Natural killer cell (primary cell): ENCODE measurements around the gene ABCC10. TPM values are rescaled to one million over a fixed set of nuclear protein-coding genes. Genes with fewer than 3 reads are reported as not detected.

ENCODE experiments used
- ATAC-seq, 3 donors: fragments of 150-1000 bp in 2 of 3; fragments of 200-7000 bp in 1 of 3; cut with Tn5 transposase; 1 replicate in 1 of 3; 2 replicates in 2 of 3; pipeline ENCODE4 v1.10.0; 2021; ENCODE audit warnings: mild to moderate bottlenecking in 2 of 3, moderate library complexity in 2 of 3
- DNase-seq, 2 donors: peaks; one replicate each; pipeline versions ENCODE4 v3.0.0 to v3.0.0-alpha.2; 2013 to 2021; ENCODE audit warnings: mixed read lengths in 1 of 2
- H3K27ac ChIP-seq: one replicate; pipeline ENCODE4 v1.5.1; 2013; ENCODE audit warnings: mild to moderate bottlenecking, low read length
- H3K27me3 ChIP-seq: one replicate; pipeline ENCODE4 v1.6.1; 2013; ENCODE audit warnings: low read length; ENCODE audit not compliant: control insufficient read depth, insufficient read depth
- H3K36me3 ChIP-seq: one replicate; pipeline ENCODE4 v1.6.1; 2013; ENCODE audit warnings: low read length; ENCODE audit not compliant: control insufficient read depth, insufficient read depth
- H3K4me1 ChIP-seq: one replicate; pipeline ENCODE4 v1.6.1; 2013; ENCODE audit warnings: low read length; ENCODE audit not compliant: control insufficient read depth, insufficient read depth
- H3K4me3 ChIP-seq: one replicate; pipeline ENCODE4 v1.5.1; 2013; ENCODE audit warnings: low read length
- H3K9me3 ChIP-seq: one replicate; pipeline ENCODE4 v1.6.1; 2013; ENCODE audit warnings: low read length; ENCODE audit not compliant: control insufficient read depth, insufficient read depth
- H3K27ac Mint-ChIP-seq, 2 donors: one replicate each; pipeline ENCODE4 v1.8.0; 2022; ENCODE audit warnings: mild to moderate bottlenecking in 2 of 2, mixed read lengths in 2 of 2, moderate library complexity in 1 of 2
- H3K27me3 Mint-ChIP-seq, 2 donors: one replicate each; pipeline ENCODE4 v1.8.0; 2022; ENCODE audit warnings: low read depth in 2 of 2, mixed read lengths in 2 of 2
- H3K36me3 Mint-ChIP-seq: one replicate; pipeline ENCODE4 v1.8.0; 2022; ENCODE audit warnings: mixed read lengths
- H3K4me1 Mint-ChIP-seq, 2 donors: one replicate each; pipeline ENCODE4 v1.8.0; 2022; ENCODE audit warnings: mixed read lengths in 2 of 2
- H3K4me3 Mint-ChIP-seq: one replicate; pipeline ENCODE4 v1.8.0; 2022; ENCODE audit warnings: mild to moderate bottlenecking, moderate library complexity, mixed read lengths
- H3K9me3 Mint-ChIP-seq, 2 donors: one replicate each; pipeline ENCODE4 v1.8.0; 2022; ENCODE audit warnings: mixed read lengths in 2 of 2
- WGBS: methylation state at CpG from one replicate; pipeline ENCODE4 v1.1.7; 2013; ENCODE audit warnings: missing lambda C conversion rate; ENCODE audit not compliant: insufficient coverage; 5-methylcytosine and 5-hydroxymethylcytosine counted together
- intact Hi-C: fragments of 100-400 bp; cut with micrococcal nuclease; formaldehyde crosslinking; loops from one replicate; pipeline ENCODE4 v1.14.2; 2022
- total RNA-seq, 4 donors: library from RNA; stranded (reverse); fragments of 120-200 nt in 1 of 4; gene quantifications; one replicate each; pipeline versions ENCODE4 v1.2.3 to v1.2.4, GENCODE V29; 2013 to 2022
- TF ChIP-seq, protein P1 (sequence below): fragments of 200-600 bp; IDR thresholded peaks from one replicate; pipeline ENCODE4 v1.8.0; 2022; ENCODE audit warnings: antibody characterized with exemption

Gene ABCC10
- total RNA-seq, 3 donors from 2014 or later (not counting 1 experiment from before 2014, with no cell fraction given): 74.6 to 90.5 (median 81.9) TPM

DNA sequence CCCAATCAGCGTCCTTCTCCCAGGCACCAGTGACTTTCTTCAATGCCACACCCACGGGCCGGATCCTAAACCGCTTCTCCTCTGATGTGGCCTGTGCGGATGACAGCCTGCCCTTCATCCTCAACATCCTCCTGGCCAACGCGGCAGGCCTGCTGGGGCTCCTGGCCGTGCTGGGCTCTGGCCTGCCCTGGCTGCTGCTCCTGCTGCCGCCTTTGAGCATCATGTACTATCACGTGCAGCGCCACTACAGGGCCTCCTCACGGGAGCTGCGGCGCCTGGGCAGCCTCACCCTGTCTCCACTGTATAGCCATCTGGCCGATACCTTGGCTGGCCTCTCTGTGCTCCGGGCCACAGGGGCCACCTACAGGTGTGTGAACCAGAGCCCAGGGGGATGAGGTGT, 18.2 kb downstream of the ABCC10 start:
- Mint-ChIP-seq H3K9me3 (no peaks in the 10 kb centered on the region), H3K4me1 (peaks cover 0 to 4% of the 10 kb centered on the region in 2 donors), H3K27ac (peak overlapping the region in 1 of 2 donors; percentile 31), H3K36me3 (no peaks in the 10 kb centered on the region), H3K27me3 (no peaks in the 10 kb centered on the region), H3K4me3 (no peak overlapping the region)
- WGBS: 97% methylated on average over 16 of the region's 16 CpGs
- intact Hi-C loops: no loop called here
- Histone ChIP-seq H3K27ac (no peak overlapping the region), H3K27me3 (no peaks in the 10 kb centered on the region), H3K4me1 (no peaks in the 10 kb centered on the region), H3K4me3 (no peak overlapping the region), H3K36me3 (peaks cover 76% of the 10 kb centered on the region), H3K9me3 (no peaks in the 10 kb centered on the region)
- ATAC-seq: no peak
- TF ChIP-seq, protein P1, sequence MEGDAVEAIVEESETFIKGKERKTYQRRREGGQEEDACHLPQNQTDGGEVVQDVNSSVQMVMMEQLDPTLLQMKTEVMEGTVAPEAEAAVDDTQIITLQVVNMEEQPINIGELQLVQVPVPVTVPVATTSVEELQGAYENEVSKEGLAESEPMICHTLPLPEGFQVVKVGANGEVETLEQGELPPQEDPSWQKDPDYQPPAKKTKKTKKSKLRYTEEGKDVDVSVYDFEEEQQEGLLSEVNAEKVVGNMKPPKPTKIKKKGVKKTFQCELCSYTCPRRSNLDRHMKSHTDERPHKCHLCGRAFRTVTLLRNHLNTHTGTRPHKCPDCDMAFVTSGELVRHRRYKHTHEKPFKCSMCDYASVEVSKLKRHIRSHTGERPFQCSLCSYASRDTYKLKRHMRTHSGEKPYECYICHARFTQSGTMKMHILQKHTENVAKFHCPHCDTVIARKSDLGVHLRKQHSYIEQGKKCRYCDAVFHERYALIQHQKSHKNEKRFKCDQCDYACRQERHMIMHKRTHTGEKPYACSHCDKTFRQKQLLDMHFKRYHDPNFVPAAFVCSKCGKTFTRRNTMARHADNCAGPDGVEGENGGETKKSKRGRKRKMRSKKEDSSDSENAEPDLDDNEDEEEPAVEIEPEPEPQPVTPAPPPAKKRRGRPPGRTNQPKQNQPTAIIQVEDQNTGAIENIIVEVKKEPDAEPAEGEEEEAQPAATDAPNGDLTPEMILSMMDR: no peak
- DNase-seq: no peak

DNA sequence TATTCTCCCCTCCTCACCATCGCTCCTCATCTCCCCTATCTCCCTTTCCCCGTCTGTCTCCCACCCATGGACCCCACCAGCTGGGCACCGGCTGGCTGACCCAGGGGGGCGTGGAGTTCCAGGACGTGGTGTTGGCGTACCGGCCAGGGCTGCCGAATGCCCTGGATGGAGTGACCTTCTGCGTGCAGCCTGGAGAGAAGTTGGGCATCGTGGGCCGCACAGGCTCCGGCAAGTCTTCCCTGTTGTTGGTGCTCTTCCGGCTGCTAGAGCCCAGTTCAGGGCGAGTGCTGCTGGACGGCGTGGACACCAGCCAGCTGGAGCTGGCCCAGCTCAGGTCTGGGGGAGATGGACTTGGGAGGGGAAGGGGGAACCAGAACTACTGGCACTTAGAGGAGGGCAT, 20.3 kb downstream of the ABCC10 start:
- Mint-ChIP-seq H3K4me3 (no peak overlapping the region), H3K27ac (no peak overlapping the region), H3K9me3 (no peaks in the 10 kb centered on the region), H3K36me3 (no peaks in the 10 kb centered on the region), H3K27me3 (no peaks in the 10 kb centered on the region), H3K4me1 (peaks cover 0 to 4% of the 10 kb centered on the region in 2 donors)
- DNase-seq (no peak), ATAC-seq (no peak)
- no peaks in the 10 kb centered on the region for H3K9me3 ChIP-seq
- TF ChIP-seq, protein P1: no peak
- no peaks in the 10 kb centered on the region for H3K27me3 ChIP-seq
- H3K27ac ChIP-seq: no peak overlapping the region
- H3K36me3 ChIP-seq: peaks cover 81% of the 10 kb centered on the region
- no peak overlapping the region for H3K4me3 ChIP-seq
- WGBS: 97% methylated on average over 16 of the region's 16 CpGs
- intact Hi-C loops: no loop called here
- no peaks in the 10 kb centered on the region for H3K4me1 ChIP-seq

DNA sequence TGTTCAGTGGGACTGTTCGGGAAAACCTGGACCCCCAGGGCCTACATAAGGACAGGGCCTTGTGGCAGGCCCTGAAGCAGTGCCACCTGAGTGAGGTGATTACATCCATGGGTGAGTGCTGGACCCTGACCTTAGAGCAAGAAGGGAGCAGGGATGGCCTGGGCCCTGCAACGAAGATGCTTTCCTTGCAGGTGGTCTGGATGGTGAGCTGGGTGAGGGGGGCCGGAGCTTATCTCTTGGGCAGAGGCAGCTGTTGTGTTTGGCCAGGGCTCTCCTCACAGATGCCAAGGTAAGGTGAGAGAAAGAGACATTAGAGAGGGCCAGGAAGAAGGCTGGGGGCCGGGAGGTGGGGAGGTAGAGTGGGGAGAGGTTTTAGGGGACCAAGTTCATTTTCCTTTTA, 21.6 kb downstream of the ABCC10 start:
- no peak for ATAC-seq
- WGBS: 95% methylated on average over 4 of the region's 4 CpGs
- H3K36me3 ChIP-seq: peaks cover 68% of the 10 kb centered on the region
- H3K27ac Mint-ChIP-seq: peak overlapping the region in 1 of 2 donors; percentile 35
- H3K9me3 Mint-ChIP-seq: no peaks in the 10 kb centered on the region
- H3K27me3 ChIP-seq: no peaks in the 10 kb centered on the region
- no peaks in the 10 kb centered on the region for H3K4me1 ChIP-seq
- H3K27ac ChIP-seq: no peak overlapping the region
- DNase-seq: no peak
- H3K4me3 ChIP-seq: no peak overlapping the region
- no peak overlapping the region for H3K4me3 Mint-ChIP-seq
- TF ChIP-seq, protein P1: no peak
- intact Hi-C loops: no loop called here
- no peaks in the 10 kb centered on the region for H3K9me3 ChIP-seq
- H3K27me3 Mint-ChIP-seq: no peaks in the 10 kb centered on the region
- peaks cover 0 to 4% of the 10 kb centered on the region in 2 donors for H3K4me1 Mint-ChIP-seq
- H3K36me3 Mint-ChIP-seq: no peaks in the 10 kb centered on the region

DNA sequence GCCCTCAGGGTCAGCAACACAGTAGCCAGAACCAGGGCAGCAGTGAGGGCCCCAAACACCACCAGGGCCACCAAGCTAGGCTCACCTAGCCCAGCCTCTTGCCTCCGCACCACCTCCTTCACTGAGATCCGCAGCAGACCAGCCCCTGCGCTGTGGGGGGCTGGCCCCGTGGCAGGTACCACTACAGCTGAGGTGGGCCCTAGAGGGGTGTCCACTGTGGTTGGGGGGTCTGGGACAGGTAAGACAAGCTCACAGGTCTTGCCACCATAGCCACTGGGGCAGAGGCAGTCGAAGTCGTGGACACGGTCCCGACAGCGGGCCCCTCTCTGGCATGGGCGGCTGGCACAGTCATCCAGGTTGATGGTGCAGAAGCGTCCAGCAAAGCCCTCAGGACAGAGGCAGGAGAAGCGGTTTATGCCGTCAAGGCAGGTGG, 23.4 kb downstream of the ABCC10 start:
- Histone ChIP-seq H3K36me3 (peaks cover 52% of the 10 kb centered on the region), H3K27me3 (no peaks in the 10 kb centered on the region), H3K4me1 (peaks cover 10% of the 10 kb centered on the region), H3K9me3 (no peaks in the 10 kb centered on the region), H3K27ac (no peak overlapping the region), H3K4me3 (no peak overlapping the region)
- intact Hi-C loops: no loop called here
- no peak overlapping the region for H3K27ac Mint-ChIP-seq
- H3K36me3 Mint-ChIP-seq: no peaks in the 10 kb centered on the region
- TF ChIP-seq, protein P1: no peak
- H3K4me1 Mint-ChIP-seq: peaks cover 12 to 18% of the 10 kb centered on the region in 2 donors
- H3K27me3 Mint-ChIP-seq: peaks cover 0 to 2% of the 10 kb centered on the region in 2 donors
- no peak overlapping the region for H3K4me3 Mint-ChIP-seq
- DNase-seq: no peak
- WGBS: 92% methylated on average over 13 of the region's 13 CpGs
- ATAC-seq: no peak
- H3K9me3 Mint-ChIP-seq: no peaks in the 10 kb centered on the region
